SK-N-SH treated with all-trans-retinoic acid at 6 μM for 48 hours (cell line): Measurements from ENCODE around the gene HRH3.

ENCODE experiments used
- ARNTL ChIP-seq: fragments of 450-650 bp; formaldehyde crosslinking; IDR thresholded peaks from 2 replicates; pipeline ENCODE4 v1.5.0; 2020; ENCODE audit warnings: low read depth, mild to moderate bottlenecking, moderate library complexity, borderline replicate concordance
- BACH2 ChIP-seq: fragments of 250-450 bp; sonication (Bioruptor Pico); IDR thresholded peaks from 2 replicates; pipeline ENCODE4 v1.9.0; 2021; ENCODE audit warnings: mild to moderate bottlenecking, borderline replicate concordance
- ESRRG ChIP-seq: fragments of 250-450 bp; sonication (Bioruptor Pico); IDR thresholded peaks from 2 replicates; pipeline ENCODE4 v1.6.1; 2021; ENCODE audit warnings: mild to moderate bottlenecking
- PATZ1 ChIP-seq: fragments of 250-450 bp; sonication (Bioruptor Pico); IDR thresholded peaks from 2 replicates; pipeline ENCODE4 v1.8.0; 2020; ENCODE audit warnings: mild to moderate bottlenecking, moderate library complexity, borderline replicate concordance
- POU6F1 ChIP-seq: fragments of 250-450 bp; sonication (Bioruptor Pico); IDR thresholded peaks from 2 replicates; pipeline ENCODE4 v1.8.0; 2021; ENCODE audit warnings: low read depth, mild to moderate bottlenecking, moderate library complexity, borderline replicate concordance
- RARB ChIP-seq: fragments of 250-450 bp; sonication (Bioruptor Pico); IDR thresholded peaks from 2 replicates; pipeline ENCODE4 v1.8.0; 2021; ENCODE audit warnings: mild to moderate bottlenecking, moderate library complexity
- SNAI2 ChIP-seq: fragments of 250-450 bp; sonication (Bioruptor Pico); IDR thresholded peaks from 2 replicates; pipeline ENCODE4 v1.5.0; 2020; ENCODE audit warnings: mild to moderate bottlenecking, moderate library complexity
- TSHZ2 ChIP-seq: fragments of 250-450 bp; sonication (Bioruptor Pico); IDR thresholded peaks from 2 replicates; pipeline ENCODE4 v1.5.0; 2020; ENCODE audit warnings: mild to moderate bottlenecking, moderate library complexity
- ZFP3 ChIP-seq: fragments of 250-450 bp; sonication (Bioruptor Pico); IDR thresholded peaks from 2 replicates; pipeline ENCODE4 v1.5.0; 2020; ENCODE audit warnings: mild to moderate bottlenecking, moderate library complexity
- ZNF8 ChIP-seq: fragments of 450-650 bp; formaldehyde crosslinking; IDR thresholded peaks from 2 replicates; pipeline ENCODE4 v1.5.0; 2020; ENCODE audit warnings: mild to moderate bottlenecking, moderate library complexity
- TF ChIP-seq, protein P1 (sequence below): fragments of 250-450 bp; sonication (Bioruptor Pico); IDR thresholded peaks from 2 replicates; pipeline ENCODE4 v1.5.1; 2021; ENCODE audit warnings: mild to moderate bottlenecking, moderate library complexity
- TF ChIP-seq, protein P2 (sequence below): fragments of 250-450 bp; sonication (Bioruptor Pico); IDR thresholded peaks from 2 replicates; pipeline ENCODE4 v1.5.1; 2020; ENCODE audit warnings: low read depth, mild to moderate bottlenecking, moderate library complexity

DNA sequence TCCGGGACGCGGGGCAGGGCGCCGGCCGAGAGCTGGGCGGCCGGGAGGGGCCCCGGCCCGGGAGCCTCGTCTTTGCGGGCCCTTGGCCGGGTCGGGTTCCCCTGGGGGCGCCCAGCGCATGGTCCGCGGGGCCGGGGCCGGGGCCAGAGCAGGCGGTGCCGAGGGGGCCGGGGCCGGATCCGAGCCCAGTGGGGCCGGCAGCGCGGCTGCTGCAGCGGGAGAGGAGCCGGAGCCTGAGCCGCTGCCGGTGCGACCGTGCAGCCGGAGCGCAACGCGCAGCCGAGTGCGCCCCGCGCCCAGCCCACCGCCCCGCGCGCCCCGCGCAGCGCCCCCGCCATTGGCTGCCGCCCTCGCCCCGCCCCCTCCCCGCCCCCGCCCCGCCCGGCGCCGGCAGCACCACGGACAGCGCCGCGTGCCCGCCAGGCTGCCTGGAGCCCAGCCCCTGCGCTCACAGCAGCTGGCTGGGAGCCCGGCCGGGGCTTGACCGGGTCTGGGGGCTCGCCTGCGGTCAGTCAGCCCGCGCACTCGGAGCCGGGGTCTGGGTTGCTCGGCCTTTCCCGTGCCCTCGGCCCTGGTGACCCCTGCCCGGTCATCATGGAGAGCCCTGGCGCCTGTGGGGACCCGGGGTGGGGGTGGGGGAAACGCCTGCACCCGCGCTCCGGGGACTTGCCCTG, at the start of gene HRH3:
- TF ChIP-seq PATZ1 (CRISPR knock-in tag) (no peak), BACH2 (no peak), TSHZ2 (CRISPR knock-in tag) (no peak), POU6F1 (CRISPR knock-in tag) (no peak), RARB (CRISPR knock-in tag) (no peak), ARNTL (CRISPR knock-in tag) (no peak), SNAI2 (CRISPR knock-in tag) (no peak), ESRRG (CRISPR knock-in tag) (no peak), ZNF8 (CRISPR knock-in tag) (no peak), ZFP3 (CRISPR knock-in tag) (no peak)
- TF ChIP-seq, protein P1, sequence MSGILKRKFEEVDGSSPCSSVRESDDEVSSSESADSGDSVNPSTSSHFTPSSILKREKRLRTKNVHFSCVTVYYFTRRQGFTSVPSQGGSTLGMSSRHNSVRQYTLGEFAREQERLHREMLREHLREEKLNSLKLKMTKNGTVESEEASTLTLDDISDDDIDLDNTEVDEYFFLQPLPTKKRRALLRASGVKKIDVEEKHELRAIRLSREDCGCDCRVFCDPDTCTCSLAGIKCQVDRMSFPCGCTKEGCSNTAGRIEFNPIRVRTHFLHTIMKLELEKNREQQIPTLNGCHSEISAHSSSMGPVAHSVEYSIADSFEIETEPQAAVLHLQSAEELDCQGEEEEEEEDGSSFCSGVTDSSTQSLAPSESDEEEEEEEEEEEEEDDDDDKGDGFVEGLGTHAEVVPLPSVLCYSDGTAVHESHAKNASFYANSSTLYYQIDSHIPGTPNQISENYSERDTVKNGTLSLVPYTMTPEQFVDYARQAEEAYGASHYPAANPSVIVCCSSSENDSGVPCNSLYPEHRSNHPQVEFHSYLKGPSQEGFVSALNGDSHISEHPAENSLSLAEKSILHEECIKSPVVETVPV (CRISPR knock-in tag) = no peak
- TF ChIP-seq, protein P2, sequence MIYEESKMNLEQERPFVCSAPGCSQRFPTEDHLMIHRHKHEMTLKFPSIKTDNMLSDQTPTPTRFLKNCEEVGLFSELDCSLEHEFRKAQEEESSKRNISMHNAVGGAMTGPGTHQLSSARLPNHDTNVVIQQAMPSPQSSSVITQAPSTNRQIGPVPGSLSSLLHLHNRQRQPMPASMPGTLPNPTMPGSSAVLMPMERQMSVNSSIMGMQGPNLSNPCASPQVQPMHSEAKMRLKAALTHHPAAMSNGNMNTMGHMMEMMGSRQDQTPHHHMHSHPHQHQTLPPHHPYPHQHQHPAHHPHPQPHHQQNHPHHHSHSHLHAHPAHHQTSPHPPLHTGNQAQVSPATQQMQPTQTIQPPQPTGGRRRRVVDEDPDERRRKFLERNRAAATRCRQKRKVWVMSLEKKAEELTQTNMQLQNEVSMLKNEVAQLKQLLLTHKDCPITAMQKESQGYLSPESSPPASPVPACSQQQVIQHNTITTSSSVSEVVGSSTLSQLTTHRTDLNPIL (CRISPR knock-in tag) = no peak
